DOHH2 (cell line): ENCODE results near the gene TEF.

ENCODE experiments used
- H3F3A ChIP-seq: fragments of 200-600 bp; sonication (generic), shearing (Covaris generic); 2 replicates; pipeline ENCODE4 v1.6.0; 2016; ENCODE audit warnings: antibody characterized with exemption, mild to moderate bottlenecking; ENCODE audit not compliant: control insufficient read depth, insufficient read depth
- H3K27ac ChIP-seq: fragments of 200-600 bp; sonication (generic); 2 replicates; pipeline ENCODE4 v1.5.1; 2014; ENCODE audit warnings: low read depth, mild to moderate bottlenecking, low read length, moderate library complexity
- H3K27me3 ChIP-seq: fragments of 200-600 bp; sonication (generic); 2 replicates; pipeline ENCODE4 v1.6.1; 2014; ENCODE audit warnings: mild to moderate bottlenecking, low read length, mixed read lengths; ENCODE audit not compliant: control insufficient read depth
- H3K36me3 ChIP-seq: fragments of 200-600 bp; sonication (generic); 2 replicates; pipeline ENCODE4 v1.6.1; 2014; ENCODE audit warnings: mild to moderate bottlenecking, low read length, moderate library complexity, mixed read lengths; ENCODE audit not compliant: control insufficient read depth
- H3K4me1 ChIP-seq: fragments of 200-600 bp; sonication (generic); 2 replicates; pipeline ENCODE4 v1.6.1; 2014; ENCODE audit warnings: mild to moderate bottlenecking, low read length, mixed read lengths; ENCODE audit not compliant: control insufficient read depth
- H3K4me2 ChIP-seq: fragments of 200-600 bp; sonication (generic); 2 replicates; pipeline ENCODE4 v1.6.0; 2014; ENCODE audit warnings: mild to moderate bottlenecking, low read length, moderate library complexity
- H3K4me3 ChIP-seq: fragments of 200-600 bp; sonication (generic); 2 replicates; pipeline ENCODE4 v1.5.1; 2014; ENCODE audit warnings: mild to moderate bottlenecking, low read length, mixed read lengths
- H3K79me2 ChIP-seq: fragments of 200-600 bp; sonication (generic); 2 replicates; pipeline ENCODE4 v1.6.1; 2014; ENCODE audit warnings: mild to moderate bottlenecking, low read length, mixed read lengths; ENCODE audit not compliant: control insufficient read depth
- H3K9me2 ChIP-seq: fragments of 200-600 bp; sonication (generic); replicated peaks from 2 replicates; pipeline ENCODE4 v1.6.1; 2014; ENCODE audit warnings: mild to moderate bottlenecking, low read length, mixed read lengths; ENCODE audit not compliant: control insufficient read depth
- H3K9me3 ChIP-seq: fragments of 200-600 bp; sonication (generic); 2 replicates; pipeline ENCODE4 v1.6.1; 2014; ENCODE audit warnings: antibody characterized with exemption, low read length, mixed read lengths; ENCODE audit not compliant: control insufficient read depth, insufficient read depth
- H4K20me1 ChIP-seq: fragments of 200-600 bp; sonication (generic); 2 replicates; pipeline ENCODE4 v1.6.0; 2014; ENCODE audit warnings: low read depth, mild to moderate bottlenecking, antibody characterized with exemption, low read length, moderate library complexity; ENCODE audit not compliant: control insufficient read depth, insufficient read depth
- EZH2phosphoT487 ChIP-seq: fragments of 200-600 bp; sonication (generic); IDR thresholded peaks from 2 replicates; pipeline ENCODE4 v1.6.1; 2017; ENCODE audit warnings: borderline replicate concordance, mild to moderate bottlenecking, antibody characterized with exemption, low read length, moderate library complexity, mixed read lengths
- TF ChIP-seq, protein P1 (sequence below): fragments of 200-600 bp; sonication (generic); IDR thresholded peaks from one replicate; pipeline ENCODE4 v1.5.1; 2014; ENCODE audit warnings: antibody characterized with exemption, mild to moderate bottlenecking, low read depth, low read length; ENCODE audit not compliant: poor library complexity, severe bottlenecking

TEF gene

DNA sequence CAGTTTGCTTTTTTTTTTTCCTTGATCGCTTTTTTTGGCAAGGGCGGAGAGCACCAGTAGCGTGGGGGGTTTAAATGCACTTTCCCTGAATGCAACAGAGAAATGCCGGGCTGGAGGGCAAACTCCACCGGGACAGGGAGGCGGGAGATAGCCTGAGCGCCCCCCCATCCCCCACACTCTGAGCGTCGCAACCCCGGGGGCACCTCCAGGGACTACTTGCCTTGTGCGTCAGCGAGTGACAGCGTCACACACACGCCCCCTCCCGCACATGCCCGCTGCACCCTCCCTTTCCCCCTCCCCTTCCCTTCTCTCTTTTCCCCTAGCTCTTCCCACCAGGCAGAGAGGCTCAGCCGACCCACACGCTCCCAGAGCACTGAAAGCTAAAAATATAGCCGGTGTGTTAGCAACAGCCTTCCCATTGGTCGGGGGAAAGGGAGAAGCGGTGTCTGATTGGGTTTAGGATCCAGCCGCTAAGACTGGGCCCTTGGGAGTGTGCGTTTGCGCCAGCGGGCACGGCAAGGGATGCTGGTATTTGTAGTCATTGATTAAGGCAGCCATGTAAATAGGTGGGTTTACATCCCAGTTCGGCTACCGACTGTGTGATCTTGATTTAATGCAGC is 66.6 kb downstream of the TEF start:
- H3K4me2 ChIP-seq: peak overlapping the region; percentile 95
- H3K27ac ChIP-seq: peak overlapping the region; percentile 94
- H3K9me3 ChIP-seq: no peaks in the 10 kb centered on the region
- no peaks in the 10 kb centered on the region for H3K9me2 ChIP-seq
- peak overlapping the region; percentile 86 for H3K4me3 ChIP-seq
- H3K36me3 ChIP-seq: peaks cover 43% of the 10 kb centered on the region
- TF ChIP-seq, protein P1, sequence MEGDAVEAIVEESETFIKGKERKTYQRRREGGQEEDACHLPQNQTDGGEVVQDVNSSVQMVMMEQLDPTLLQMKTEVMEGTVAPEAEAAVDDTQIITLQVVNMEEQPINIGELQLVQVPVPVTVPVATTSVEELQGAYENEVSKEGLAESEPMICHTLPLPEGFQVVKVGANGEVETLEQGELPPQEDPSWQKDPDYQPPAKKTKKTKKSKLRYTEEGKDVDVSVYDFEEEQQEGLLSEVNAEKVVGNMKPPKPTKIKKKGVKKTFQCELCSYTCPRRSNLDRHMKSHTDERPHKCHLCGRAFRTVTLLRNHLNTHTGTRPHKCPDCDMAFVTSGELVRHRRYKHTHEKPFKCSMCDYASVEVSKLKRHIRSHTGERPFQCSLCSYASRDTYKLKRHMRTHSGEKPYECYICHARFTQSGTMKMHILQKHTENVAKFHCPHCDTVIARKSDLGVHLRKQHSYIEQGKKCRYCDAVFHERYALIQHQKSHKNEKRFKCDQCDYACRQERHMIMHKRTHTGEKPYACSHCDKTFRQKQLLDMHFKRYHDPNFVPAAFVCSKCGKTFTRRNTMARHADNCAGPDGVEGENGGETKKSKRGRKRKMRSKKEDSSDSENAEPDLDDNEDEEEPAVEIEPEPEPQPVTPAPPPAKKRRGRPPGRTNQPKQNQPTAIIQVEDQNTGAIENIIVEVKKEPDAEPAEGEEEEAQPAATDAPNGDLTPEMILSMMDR: no peak
- no peak for TF ChIP-seq EZH2phosphoT487
- no peaks in the 10 kb centered on the region for H3K27me3 ChIP-seq
- H3K4me1 ChIP-seq: peaks cover 30% of the 10 kb centered on the region
- H3F3A ChIP-seq: peaks cover 25% of the 10 kb centered on the region
- peaks cover 45% of the 10 kb centered on the region for H3K79me2 ChIP-seq
- no peaks in the 10 kb centered on the region for H4K20me1 ChIP-seq
